H9 (cell line): ENCODE measurements around the gene XPR1. TPM values are rescaled to one million over a fixed set of nuclear protein-coding genes. Genes with fewer than 3 reads are reported as not detected.

ENCODE experiments used
- DNase-seq: peaks from one replicate; pipeline ENCODE4 v3.0.0-alpha.2; 2017
- H2AFZ ChIP-seq: one replicate; pipeline ENCODE4 v1.6.1; 2013; ENCODE audit warnings: mild to moderate bottlenecking, low read length, control low read depth, moderate library complexity
- H2AK5ac ChIP-seq: 2 replicates; pipeline ENCODE4 v1.6.1; 2013; ENCODE audit warnings: low read length, control low read depth, mixed read lengths; ENCODE audit not compliant: insufficient read length
- H2BK120ac ChIP-seq: one replicate; pipeline ENCODE4 v1.6.1; 2013; ENCODE audit warnings: low read depth, mild to moderate bottlenecking, low read length, control low read depth, inconsistent platforms; ENCODE audit not compliant: poor library complexity, severe bottlenecking
- H2BK12ac ChIP-seq: 2 replicates; pipeline ENCODE4 v1.6.1; 2013; ENCODE audit warnings: low read length, control low read depth, mixed read lengths, low read depth; ENCODE audit not compliant: insufficient read length
- H2BK15ac ChIP-seq: 2 replicates; pipeline ENCODE4 v1.6.1; 2013; ENCODE audit warnings: low read depth, low read length, control low read depth
- H2BK20ac ChIP-seq: one replicate; pipeline ENCODE4 v1.6.1; 2013; ENCODE audit warnings: low read depth, mild to moderate bottlenecking, low read length, control low read depth, inconsistent platforms; ENCODE audit not compliant: poor library complexity, severe bottlenecking
- H2BK5ac ChIP-seq: 2 replicates; pipeline ENCODE4 v1.6.1; 2013; ENCODE audit warnings: low read length, control low read depth, mixed read lengths; ENCODE audit not compliant: insufficient read length
- H3K14ac ChIP-seq: 2 replicates; pipeline ENCODE4 v1.6.1; 2013; ENCODE audit warnings: low read length, control low read depth; ENCODE audit not compliant: insufficient read depth
- H3K18ac ChIP-seq: 2 replicates; pipeline ENCODE4 v1.6.1; 2013; ENCODE audit warnings: low read depth, mild to moderate bottlenecking, mixed read lengths, low read length, control low read depth; ENCODE audit not compliant: insufficient read length
- H3K23ac ChIP-seq: 2 replicates; pipeline ENCODE4 v1.6.1; 2013; ENCODE audit warnings: low read length, control low read depth, mixed read lengths, low read depth; ENCODE audit not compliant: insufficient read length
- H3K23me2 ChIP-seq: 2 replicates; pipeline ENCODE4 v1.6.1; 2013; ENCODE audit warnings: low read depth, mild to moderate bottlenecking, mixed read lengths, low read length, control low read depth; ENCODE audit not compliant: insufficient read length, poor library complexity, severe bottlenecking
- H3K27ac ChIP-seq: 2 replicates; pipeline ENCODE4 v1.5.1; 2013; ENCODE audit warnings: low read length, control low read depth, mixed read lengths, low read depth; ENCODE audit not compliant: insufficient read length
- H3K27me3 ChIP-seq: 2 replicates; pipeline ENCODE4 v1.6.1; 2013; ENCODE audit warnings: low read length, control low read depth, inconsistent platforms; ENCODE audit not compliant: insufficient read depth
- H3K4ac ChIP-seq: 2 replicates; pipeline ENCODE4 v1.6.1; 2013; ENCODE audit warnings: low read depth, mild to moderate bottlenecking, control low read depth, inconsistent platforms, low read length, moderate library complexity
- H3K4me1 ChIP-seq: 2 replicates; pipeline ENCODE4 v1.6.1; 2013; ENCODE audit warnings: low read length, control low read depth, inconsistent platforms; ENCODE audit not compliant: insufficient read depth
- H3K4me2 ChIP-seq: 2 replicates; pipeline ENCODE4 v1.6.1; 2013; ENCODE audit warnings: low read length, control low read depth, mixed read lengths; ENCODE audit not compliant: insufficient read length, insufficient read depth
- H3K56ac ChIP-seq: 2 replicates; pipeline ENCODE4 v1.6.1; 2013; ENCODE audit warnings: low read depth, mild to moderate bottlenecking, mixed read lengths, low read length, control low read depth; ENCODE audit not compliant: insufficient read length
- H3K79me1 ChIP-seq: 2 replicates; pipeline ENCODE4 v1.6.1; 2013; ENCODE audit warnings: low read depth, mild to moderate bottlenecking, moderate library complexity, low read length, control low read depth, inconsistent platforms; ENCODE audit not compliant: insufficient read depth, poor library complexity, severe bottlenecking
- H3K79me2 ChIP-seq: 2 replicates; pipeline ENCODE4 v1.6.1; 2013; ENCODE audit warnings: low read length, control low read depth, inconsistent platforms; ENCODE audit not compliant: insufficient read depth
- H3K9ac ChIP-seq: 2 replicates; pipeline ENCODE4 v1.6.1; 2013; ENCODE audit warnings: low read length, control low read depth, mixed read lengths; ENCODE audit not compliant: insufficient read length; ENCODE audit errors: extremely low read depth
- H3K9me3 ChIP-seq: one replicate; pipeline ENCODE4 v1.6.1; 2013; ENCODE audit warnings: low read depth, low read length, inconsistent platforms; ENCODE audit not compliant: control insufficient read depth
- H3T11ph ChIP-seq: one replicate; pipeline ENCODE4 v1.6.1; 2013; ENCODE audit warnings: mild to moderate bottlenecking, low read length, control low read depth, inconsistent platforms
- H4K20me1 ChIP-seq: one replicate; pipeline ENCODE4 v1.6.1; 2013; ENCODE audit not compliant: control insufficient read depth, insufficient read length, insufficient read depth
- H4K5ac ChIP-seq: 2 replicates; pipeline ENCODE4 v1.6.1; 2013; ENCODE audit warnings: low read depth, mild to moderate bottlenecking, mixed read lengths, low read length, control low read depth; ENCODE audit not compliant: insufficient read length
- H4K8ac ChIP-seq: replicated peaks from 2 replicates; pipeline ENCODE4 v1.6.1; 2013; ENCODE audit warnings: low read length, control low read depth, mixed read lengths, low read depth; ENCODE audit not compliant: insufficient read length
- H4K91ac ChIP-seq: 2 replicates; pipeline ENCODE4 v1.6.1; 2013; ENCODE audit warnings: low read depth, mild to moderate bottlenecking, moderate library complexity, mixed read lengths, low read length, control low read depth; ENCODE audit not compliant: insufficient read length
- H3K27ac Mint-ChIP-seq, 3 experiments: 2 replicates in 2 of 3; 3 replicates in 1 of 3; pipeline ENCODE4 v1.8.0; 2020 to 2021; ENCODE audit warnings: mixed read lengths in 3 of 3, mild to moderate bottlenecking in 1 of 3, moderate library complexity in 1 of 3
- H3K27me3 Mint-ChIP-seq: 2 replicates; pipeline ENCODE4 v1.8.0; 2021; ENCODE audit warnings: low read depth, mild to moderate bottlenecking, moderate library complexity, mixed read lengths
- H3K36me3 Mint-ChIP-seq, 3 experiments: 2 replicates in 2 of 3; 3 replicates in 1 of 3; pipeline ENCODE4 v1.8.0; 2020 to 2021; ENCODE audit warnings: low read depth in 3 of 3, mixed read lengths in 3 of 3; ENCODE audit not compliant: insufficient read depth in 1 of 3
- H3K4me1 Mint-ChIP-seq, 2 experiments: 2 replicates each; pipeline ENCODE4 v1.8.0; 2020; ENCODE audit warnings: mixed read lengths in 2 of 2
- H3K4me3 Mint-ChIP-seq, 2 experiments: 2 replicates in 1 of 2; 3 replicates in 1 of 2; pipeline ENCODE4 v1.8.0; 2020 to 2021; ENCODE audit warnings: mild to moderate bottlenecking in 2 of 2, mixed read lengths in 2 of 2, moderate library complexity in 1 of 2
- H3K9me3 Mint-ChIP-seq, 2 experiments: 2 replicates in 1 of 2; 3 replicates in 1 of 2; pipeline ENCODE4 v1.8.0; 2020; ENCODE audit warnings: mild to moderate bottlenecking in 2 of 2, mixed read lengths in 2 of 2, moderate library complexity in 1 of 2
- WGBS: extraction: QIAGEN DNeasy Blood & Tissue Kit; methylation state at CpG from one replicate; pipeline ENCODE4 v1.1.7; 2013; ENCODE audit warnings: missing lambda C conversion rate, low lambda C conversion rate, mixed read lengths; ENCODE audit not compliant: insufficient read length; ENCODE audit errors: extremely low coverage; 5-methylcytosine and 5-hydroxymethylcytosine counted together
- total RNA-seq: library from RNA; stranded (reverse); gene quantifications from 2 replicates; pipeline ENCODE4 v1.2.1, GENCODE V29; 2021
- TF ChIP-seq, protein P1 (sequence below): fragments of 200-600 bp; sonication (generic); conservative IDR thresholded peaks from 3 replicates; pipeline ENCODE4 v1.8.0; 2021; ENCODE audit warnings: antibody characterized with exemption, mild to moderate bottlenecking

XPR1 gene
- total RNA-seq, 1 experiment from 2014 or later, result 34.1 TPM

DNA sequence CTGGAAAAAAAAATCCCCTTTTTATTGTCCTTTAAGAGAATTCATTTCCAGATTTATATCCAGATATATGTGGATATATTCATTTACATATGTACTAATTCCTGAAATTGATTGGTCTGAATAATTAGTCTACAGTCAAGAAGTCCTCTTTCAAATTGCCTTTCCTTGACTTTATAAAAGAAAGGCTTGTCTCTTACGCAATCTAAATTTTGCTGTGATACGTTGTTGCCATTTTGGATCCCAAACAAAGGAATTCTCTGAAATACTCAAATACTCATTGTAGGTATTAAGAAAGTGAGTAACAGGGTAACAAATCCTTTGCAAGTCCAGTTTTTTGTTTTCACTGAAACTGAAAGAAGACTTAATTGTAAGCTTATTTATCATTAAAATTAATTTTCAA is 144.0 kb downstream of the XPR1 start:
- no peak for DNase-seq
- Mint-ChIP-seq H3K4me1 (no peaks in the 10 kb centered on the region), H3K4me3 (no peak overlapping the region), H3K36me3 (no peaks in the 10 kb centered on the region; a peak in 1 of 7 replicates), H3K27ac (no peak overlapping the region), H3K27me3 (no peaks in the 10 kb centered on the region), H3K9me3 (no peaks in the 10 kb centered on the region)
- no peak overlapping the region for H4K91ac ChIP-seq
- no peak overlapping the region for H2BK20ac ChIP-seq
- H2BK15ac ChIP-seq, result no peak overlapping the region
- no peak overlapping the region for H3K14ac ChIP-seq
- no peaks in the 10 kb centered on the region; the same call in 1 of the 2 replicates for H3K79me2 ChIP-seq
- no peaks in the 10 kb centered on the region for H3K9me3 ChIP-seq
- H3K18ac ChIP-seq, result no peak overlapping the region
- no peak overlapping the region for H3K4me2 ChIP-seq
- no peak overlapping the region for H3K9ac ChIP-seq
- no peaks in the 10 kb centered on the region for H4K20me1 ChIP-seq
- no peaks in the 10 kb centered on the region for H3K4me1 ChIP-seq
- H2BK12ac ChIP-seq, result no peak overlapping the region
- H4K8ac ChIP-seq, result no peak overlapping the region
- H3K27ac ChIP-seq, result no peak overlapping the region
- H3K4ac ChIP-seq, result no peak overlapping the region
- H3T11ph ChIP-seq, result no peak overlapping the region
- H2AFZ ChIP-seq, result no peak overlapping the region
- H3K27me3 ChIP-seq, result no peaks in the 10 kb centered on the region
- H2BK120ac ChIP-seq, result no peak overlapping the region
- no peaks in the 10 kb centered on the region for H3K79me1 ChIP-seq
- H2BK5ac ChIP-seq, result no peak overlapping the region
- H3K56ac ChIP-seq, result no peak overlapping the region
- no peaks in the 10 kb centered on the region for H3K23me2 ChIP-seq
- no peak overlapping the region for H3K23ac ChIP-seq
- no peak overlapping the region for H4K5ac ChIP-seq
- H2AK5ac ChIP-seq, result no peak overlapping the region
- no CpG with 5 or more reads among the region's 2 CpGs for WGBS
- TF ChIP-seq, protein P1, sequence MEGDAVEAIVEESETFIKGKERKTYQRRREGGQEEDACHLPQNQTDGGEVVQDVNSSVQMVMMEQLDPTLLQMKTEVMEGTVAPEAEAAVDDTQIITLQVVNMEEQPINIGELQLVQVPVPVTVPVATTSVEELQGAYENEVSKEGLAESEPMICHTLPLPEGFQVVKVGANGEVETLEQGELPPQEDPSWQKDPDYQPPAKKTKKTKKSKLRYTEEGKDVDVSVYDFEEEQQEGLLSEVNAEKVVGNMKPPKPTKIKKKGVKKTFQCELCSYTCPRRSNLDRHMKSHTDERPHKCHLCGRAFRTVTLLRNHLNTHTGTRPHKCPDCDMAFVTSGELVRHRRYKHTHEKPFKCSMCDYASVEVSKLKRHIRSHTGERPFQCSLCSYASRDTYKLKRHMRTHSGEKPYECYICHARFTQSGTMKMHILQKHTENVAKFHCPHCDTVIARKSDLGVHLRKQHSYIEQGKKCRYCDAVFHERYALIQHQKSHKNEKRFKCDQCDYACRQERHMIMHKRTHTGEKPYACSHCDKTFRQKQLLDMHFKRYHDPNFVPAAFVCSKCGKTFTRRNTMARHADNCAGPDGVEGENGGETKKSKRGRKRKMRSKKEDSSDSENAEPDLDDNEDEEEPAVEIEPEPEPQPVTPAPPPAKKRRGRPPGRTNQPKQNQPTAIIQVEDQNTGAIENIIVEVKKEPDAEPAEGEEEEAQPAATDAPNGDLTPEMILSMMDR, result no peak
